PC-3 (cell line): ENCODE measurements around the gene FALEC.

Experiments used
- EZH2 ChIP-seq: fragments of 300-600 bp; sonication (generic); IDR thresholded peaks from one replicate; pipeline ENCODE4 v1.6.1; 2017; ENCODE audit warnings: antibody characterized with exemption, mild to moderate bottlenecking, low read length; ENCODE audit not compliant: unreplicated experiment
- EZH2phosphoT487 ChIP-seq: fragments of 300-600 bp; sonication (generic); IDR thresholded peaks from 2 replicates; pipeline ENCODE4 v1.6.1; 2018; ENCODE audit warnings: mild to moderate bottlenecking, antibody characterized with exemption, low read length, borderline replicate concordance
- TF ChIP-seq, protein P1 (sequence below): fragments of 300-600 bp; sonication (generic); conservative IDR thresholded peaks from 2 replicates; pipeline ENCODE4 v1.5.1; 2017; ENCODE audit warnings: antibody characterized with exemption, low read depth, mild to moderate bottlenecking, low read length

DNA sequence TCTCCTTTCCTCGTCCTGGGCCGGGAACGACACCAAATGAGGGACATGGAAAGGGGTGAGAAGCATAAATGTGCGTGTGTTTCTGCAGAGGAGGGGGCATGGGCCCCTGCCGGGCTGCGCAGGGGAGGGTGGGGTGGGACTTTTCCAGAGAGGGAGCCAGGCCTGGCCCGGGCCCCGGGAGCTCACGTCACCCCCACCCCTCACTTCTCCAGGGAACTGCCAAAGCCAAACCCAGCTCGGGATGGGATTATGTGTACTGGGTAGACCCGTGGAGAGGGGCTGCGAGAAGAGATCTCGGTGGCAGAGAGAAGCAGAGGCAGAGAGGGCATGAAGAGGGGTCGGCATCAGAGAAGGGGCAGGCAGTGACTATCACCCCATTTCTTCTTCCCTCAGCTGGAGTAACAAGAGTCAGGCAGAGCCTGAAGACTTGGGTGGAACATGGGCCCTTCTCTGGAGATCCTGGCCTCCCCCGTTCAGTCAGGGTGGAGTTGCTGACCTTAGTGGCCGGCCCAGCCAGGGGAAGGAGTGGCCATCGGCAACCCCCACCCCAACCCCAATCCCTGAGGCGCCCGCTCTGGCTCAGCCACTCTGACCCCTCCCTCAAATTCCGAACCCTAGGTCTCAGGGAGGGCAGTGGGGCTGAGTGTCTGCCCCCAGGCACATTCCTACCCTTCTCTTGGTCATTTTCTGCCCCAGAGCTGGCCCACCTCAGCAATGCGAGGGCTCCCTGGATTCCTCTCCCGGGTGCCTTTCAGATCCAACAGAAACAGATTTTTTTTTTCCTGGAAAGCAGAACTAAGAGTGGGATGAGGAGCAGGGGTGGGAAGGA, 34.9 kb downstream of the FALEC start:
- TF ChIP-seq, protein P1, sequence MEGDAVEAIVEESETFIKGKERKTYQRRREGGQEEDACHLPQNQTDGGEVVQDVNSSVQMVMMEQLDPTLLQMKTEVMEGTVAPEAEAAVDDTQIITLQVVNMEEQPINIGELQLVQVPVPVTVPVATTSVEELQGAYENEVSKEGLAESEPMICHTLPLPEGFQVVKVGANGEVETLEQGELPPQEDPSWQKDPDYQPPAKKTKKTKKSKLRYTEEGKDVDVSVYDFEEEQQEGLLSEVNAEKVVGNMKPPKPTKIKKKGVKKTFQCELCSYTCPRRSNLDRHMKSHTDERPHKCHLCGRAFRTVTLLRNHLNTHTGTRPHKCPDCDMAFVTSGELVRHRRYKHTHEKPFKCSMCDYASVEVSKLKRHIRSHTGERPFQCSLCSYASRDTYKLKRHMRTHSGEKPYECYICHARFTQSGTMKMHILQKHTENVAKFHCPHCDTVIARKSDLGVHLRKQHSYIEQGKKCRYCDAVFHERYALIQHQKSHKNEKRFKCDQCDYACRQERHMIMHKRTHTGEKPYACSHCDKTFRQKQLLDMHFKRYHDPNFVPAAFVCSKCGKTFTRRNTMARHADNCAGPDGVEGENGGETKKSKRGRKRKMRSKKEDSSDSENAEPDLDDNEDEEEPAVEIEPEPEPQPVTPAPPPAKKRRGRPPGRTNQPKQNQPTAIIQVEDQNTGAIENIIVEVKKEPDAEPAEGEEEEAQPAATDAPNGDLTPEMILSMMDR: no peak
- TF ChIP-seq EZH2phosphoT487: no peak
- no peak for TF ChIP-seq EZH2
